HG02759 (cell line): Measurements from ENCODE around the gene LYSMD3.

Experiments
- ATAC-seq: cut with Tn5 transposase; IDR thresholded peaks from one replicate; pipeline ENCODE4 v1.9.1; 2021; ENCODE audit warnings: mild to moderate bottlenecking, moderate library complexity; ENCODE audit not compliant: unreplicated experiment

LYSMD3 gene

DNA sequence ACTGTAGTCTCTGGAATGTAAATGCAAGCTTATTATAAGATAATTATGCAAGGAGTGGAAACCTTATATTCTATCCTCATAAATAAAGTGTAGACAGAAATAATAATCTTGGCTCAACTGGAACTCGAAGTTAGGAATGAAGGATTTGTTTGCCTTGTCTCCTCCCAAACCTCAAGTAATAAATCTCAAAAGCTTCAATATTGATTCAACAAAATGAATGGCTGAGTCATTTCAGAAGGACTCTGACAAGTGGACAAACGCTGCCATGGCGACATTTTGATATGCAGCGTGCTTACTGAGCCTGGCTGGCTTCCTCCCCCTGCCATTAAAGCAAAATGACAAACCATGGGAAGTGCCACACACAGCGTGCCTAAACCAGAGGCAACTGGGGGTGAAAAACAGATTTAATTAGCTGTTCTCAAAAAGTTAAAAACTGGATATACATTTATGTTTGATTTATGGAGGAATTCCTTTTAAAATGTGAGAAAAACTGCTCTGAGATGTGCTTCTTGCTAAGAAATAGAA lies 18.7 kb upstream of the LYSMD3 start:
- ATAC-seq = no peak

DNA sequence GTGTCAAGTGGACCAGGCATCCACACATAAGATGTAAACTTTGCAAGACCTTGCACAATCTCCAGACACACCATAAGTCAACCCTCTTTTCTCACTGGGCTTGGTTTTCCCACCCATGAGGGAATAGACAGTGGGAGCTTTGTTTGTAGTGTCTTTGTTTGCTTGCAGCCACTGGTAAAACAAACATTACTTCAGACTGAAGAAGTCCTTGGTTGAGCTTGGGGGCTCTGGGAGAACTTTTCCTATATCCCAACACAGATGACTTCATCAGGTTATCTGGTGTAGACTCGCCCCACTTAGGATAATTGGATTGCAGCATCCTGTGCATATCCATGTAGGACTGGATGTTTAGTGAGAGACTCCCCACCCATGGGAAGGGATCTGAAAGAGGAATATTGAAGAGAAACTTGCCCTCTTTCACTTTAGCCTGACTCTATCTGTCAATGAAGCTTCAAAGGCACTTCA lies 17.7 kb upstream of the LYSMD3 start:
- no peak for ATAC-seq

DNA sequence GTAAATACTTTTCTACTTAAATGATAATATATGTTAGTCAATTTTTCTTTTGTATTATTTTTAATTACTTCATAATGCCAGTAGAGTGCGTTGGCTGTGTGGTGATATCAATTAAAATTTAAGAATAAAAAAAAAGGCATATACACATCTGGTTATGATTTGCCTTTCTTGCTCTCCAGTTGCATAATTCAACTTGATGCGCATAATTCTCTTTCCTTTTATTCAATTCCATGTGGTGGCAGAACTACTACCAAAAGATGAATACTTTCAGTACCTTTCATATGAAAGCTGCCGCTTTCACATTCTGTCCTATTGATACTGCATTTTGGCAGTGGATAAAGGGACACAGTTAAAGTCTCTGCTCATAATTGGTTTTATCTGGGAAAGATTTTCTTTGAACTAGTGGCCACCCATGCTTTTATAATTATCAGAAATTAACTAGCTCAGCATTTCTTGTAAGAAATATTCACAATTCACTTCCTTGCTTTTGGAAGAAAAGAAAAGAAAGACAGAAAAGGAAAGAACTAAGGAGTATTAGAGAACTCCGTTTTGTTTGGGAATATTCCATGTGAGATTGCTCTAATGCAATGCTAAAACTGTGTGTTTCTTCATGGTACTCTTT lies 16.9 kb upstream of the LYSMD3 start:
- ATAC-seq = no peak

DNA sequence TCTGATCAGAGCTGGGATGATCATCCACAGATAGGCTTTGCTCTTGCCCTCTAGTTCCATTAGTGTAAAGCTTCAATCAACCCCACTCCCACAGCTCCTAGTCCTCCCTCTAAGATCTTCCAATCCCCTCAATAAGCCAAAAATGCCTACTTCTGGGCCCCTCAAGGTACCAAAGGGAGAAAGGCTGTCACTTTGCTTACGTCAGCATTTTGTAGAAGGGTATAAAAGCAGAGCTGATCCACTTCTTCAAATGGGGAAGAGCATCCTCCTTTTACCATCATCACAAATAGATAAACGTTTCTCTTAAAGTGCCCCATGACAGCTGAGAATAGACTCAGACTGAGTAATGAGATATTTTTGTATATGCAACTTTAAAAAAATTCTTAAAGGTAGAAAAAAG lies 16.1 kb upstream of the LYSMD3 start:
- no peak for ATAC-seq

DNA sequence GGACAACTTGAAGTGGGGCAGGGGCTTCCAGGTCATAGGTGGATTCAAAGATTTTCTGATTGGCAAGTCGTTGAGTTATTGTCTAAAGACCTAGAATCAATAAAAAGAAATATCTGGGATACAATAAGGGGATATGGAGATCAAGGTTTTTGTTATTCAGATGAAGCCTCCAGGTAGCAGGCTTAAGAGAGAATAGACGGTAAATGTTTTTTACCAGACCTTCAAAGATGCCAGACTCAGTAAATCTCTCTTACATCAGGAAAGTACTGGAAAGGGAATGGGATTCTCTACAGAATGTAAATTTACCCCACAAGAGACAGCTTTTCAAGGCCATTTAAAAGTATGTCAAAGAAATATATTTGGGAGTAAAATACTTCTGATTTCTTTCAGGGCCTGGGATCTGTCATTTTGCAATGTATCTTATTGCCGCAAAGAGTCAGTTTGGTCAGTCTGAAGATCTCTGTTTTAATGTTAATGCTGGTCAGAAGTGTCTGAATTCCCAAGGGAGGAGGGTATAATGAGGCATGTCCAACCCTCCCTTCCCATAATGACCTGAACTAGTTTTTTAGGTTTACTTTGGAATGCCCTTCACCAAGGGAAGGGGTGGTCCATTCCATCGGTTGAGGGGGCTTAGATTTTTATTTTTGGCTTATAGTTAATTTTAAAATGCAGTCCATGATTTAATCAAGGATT lies 13.6 kb upstream of the LYSMD3 start:
- ATAC-seq = no peak

DNA sequence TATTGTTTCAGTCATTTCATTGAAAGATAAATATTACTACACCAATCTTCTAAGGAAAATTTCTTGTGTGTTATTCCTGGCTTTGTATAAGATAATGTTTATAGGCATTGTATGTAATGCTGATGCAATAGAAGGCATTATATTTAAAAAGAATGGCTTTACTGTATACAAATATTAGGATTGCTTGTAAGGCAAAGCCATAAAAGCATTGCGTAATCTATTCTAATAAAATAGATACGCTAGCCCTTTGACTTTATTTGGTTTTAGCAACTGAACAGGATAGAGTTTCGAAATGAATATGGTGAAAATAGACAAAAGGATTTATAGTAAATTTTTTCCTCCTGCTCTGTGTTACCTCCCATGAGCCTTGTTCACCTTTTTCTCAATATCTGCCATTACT lies 5.5 kb upstream of the LYSMD3 start:
- no peak for ATAC-seq

DNA sequence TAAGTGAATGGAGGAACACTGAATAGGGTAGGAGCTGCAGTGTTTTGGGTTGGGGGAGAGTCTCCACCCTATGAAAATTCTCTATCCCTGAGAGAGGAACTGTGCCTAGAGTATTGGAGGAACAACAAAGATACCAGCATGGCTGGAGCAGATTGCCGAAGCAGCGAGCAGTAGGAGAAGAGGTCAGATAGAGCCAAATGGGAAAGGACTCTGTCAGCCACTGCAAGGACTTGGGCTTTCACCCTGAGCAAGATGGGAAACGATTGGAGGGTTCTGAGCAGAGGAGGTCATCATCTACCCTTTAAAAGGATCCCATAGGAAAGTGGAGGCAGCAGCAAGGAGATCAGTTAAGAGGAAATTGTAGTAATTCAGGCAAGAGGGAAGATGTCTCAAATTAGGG lies 4.4 kb upstream of the LYSMD3 start:
- no peak for ATAC-seq

DNA sequence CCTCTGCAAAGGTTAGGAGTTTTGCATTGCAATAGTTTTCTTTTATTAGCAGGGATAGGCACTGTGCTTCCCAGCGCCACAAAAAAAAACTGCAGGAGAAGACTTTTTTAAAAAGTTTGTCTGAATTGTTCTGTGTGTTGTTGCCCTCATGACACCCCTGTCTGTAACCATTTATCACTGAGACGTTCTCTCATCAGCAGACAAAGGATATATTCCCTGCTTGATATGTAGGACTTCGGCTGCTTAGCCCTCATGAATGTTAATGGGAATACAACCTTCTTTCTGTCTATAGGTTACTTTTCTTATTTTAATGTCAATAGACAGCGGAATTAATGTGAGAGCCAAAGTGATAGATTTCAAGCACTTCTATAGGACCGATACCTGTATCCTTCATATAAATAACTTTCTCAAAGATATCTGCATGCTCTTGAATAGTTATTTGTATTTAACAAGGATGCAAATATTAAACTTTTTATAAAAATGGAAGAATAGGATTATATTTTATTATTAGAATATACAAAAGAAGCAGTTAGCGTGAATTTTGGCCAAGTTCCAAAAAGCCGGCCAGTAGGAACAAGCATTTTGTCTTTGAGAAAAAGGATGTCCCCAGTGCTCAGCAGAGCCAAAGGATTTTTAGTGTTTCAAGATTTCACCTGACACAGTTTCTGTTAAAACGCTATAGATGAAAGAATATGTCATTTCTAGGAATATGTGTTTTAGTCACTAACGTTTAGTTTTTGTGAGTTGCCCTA lies 1.5 kb upstream of the LYSMD3 start:
- ATAC-seq = no peak

DNA sequence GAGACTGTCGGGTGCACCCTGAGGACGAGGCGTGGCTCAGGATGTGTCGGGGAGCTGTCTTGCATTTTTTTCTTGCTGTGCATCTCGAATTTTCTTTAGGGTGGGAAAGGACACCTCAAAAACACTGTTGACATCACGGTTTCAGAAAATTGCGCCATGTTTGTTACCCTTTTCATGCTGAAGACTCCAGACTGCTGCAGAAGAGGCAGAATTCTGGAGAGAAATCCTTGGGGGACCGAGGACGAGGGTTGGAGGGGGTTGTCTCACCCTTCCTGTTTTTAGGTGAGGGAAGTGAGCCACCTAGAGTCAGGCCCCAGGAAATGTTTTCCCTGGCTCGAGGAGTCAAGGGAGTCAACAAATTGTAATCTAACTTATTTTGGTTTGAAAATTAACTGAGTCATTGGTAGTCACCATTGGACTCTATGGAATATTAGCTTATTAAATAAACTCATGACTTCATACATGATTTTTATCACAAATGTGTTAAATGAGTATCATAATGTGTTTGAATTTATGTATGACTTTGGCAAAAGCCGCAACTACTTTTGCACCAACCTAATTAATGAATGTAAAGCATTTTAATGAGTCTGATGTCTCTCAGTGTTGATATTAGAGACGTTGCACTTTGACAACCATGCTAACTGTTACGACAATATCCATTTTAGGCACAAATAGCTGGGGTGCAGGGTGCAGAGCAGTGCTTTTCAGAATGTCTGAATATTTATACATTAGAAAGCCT lies 724 bp upstream of the LYSMD3 start:
- ATAC-seq = peak; percentile 50

DNA sequence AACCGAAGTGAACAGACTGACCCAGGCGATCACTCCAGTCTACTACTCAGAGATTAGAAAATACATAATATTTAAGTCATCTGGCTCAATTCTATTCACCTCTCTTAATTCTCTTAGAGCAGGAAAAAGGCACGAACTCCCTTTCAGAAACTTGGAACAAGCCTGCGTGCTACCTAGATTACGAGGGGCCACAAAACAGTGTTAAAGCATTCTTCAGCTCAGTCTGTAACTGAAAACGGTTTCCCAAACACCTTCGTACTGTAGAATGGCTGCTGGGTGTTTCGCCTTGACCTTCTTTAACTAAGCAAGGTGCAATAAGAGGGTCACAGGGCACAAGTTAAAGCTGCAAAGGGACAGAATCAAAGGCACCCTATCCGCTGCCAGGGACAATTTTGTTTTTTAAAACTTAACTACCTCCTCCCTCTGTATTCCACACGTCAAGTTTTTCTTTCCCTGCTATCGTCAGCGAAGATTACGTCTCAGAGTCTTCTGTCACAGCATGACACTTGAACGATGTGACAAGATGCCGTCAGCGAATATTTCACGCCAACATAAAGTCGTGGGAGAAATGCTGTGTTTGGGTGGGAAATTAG lies 687 bp downstream of the LYSMD3 start:
- peak; percentile 2 for ATAC-seq

DNA sequence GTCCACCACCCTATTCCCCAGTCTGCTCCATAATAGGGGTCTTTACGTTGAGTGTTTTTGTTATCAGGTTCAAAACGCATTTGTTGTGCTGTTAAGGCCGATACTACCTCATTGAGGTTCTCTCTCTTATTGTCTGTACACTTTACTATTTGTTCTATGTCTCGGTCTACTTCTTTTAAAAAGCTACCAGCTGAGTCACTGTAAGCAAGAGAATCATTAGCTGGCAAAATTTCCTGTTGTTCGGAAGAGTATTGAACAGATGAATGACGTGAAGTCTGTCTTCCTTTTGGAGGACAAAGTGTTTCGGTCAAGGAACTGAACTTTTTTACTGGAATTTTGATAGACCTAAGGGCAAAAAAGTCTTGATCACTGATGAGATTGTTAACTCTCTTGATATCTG lies 10.3 kb downstream of the LYSMD3 start:
- no peak for ATAC-seq

DNA sequence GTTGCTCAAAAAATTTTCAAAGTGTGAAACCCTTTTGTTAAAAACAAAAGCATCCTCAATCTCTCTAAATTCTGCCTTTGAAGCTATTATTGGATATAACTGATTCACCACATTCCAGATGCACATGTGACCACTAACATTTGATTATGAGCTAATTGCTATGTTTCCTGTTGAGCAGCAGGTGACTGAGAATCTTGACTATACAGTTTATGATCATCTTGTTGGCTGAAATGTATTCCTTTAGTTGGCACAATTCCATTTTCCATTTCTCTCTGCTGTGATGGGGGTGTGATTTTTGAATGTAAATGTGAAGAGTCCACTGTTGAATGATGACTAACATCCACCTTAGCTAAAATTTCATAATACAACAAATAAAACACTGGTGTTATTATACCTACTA lies 10.7 kb downstream of the LYSMD3 start:
- no peak for ATAC-seq

DNA sequence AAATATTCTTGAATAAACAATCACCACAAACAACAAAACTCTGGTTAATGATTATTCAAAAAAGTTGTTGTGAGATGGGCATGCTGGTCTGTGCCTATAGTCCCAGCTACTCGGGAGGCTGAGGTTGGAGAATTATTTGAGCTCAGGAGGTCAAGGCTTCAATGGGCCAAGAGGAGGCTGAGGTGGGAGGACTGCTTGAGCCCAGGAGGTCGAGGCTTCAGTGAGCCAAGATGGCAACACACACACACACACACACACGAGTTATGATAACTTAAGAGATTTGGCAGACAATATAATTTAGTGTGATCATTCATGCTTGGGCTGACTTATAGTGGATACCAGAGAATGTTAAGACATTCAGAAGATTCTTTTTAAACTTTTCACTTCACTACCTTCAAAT lies 14.9 kb downstream of the LYSMD3 start:
- no peak for ATAC-seq

DNA sequence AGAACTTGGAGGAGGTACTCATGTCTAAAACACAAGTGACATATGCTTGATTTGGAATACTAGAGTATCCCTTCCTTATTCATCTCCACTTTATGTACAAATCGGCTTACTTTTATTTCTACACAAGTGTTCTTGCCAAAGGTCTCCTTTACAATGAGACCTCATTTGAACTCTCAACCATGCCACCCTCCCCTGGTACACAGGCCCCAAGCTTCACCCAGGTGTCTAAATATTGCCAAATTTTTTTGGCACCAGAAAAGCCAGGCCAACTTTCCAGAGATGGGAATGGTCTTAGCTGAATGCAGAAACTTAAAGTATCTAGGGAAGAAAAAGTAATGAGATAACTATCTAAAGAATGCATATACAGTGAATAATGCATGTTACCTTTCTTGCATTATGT lies 18.9 kb downstream of the LYSMD3 start:
- ATAC-seq = no peak

DNA sequence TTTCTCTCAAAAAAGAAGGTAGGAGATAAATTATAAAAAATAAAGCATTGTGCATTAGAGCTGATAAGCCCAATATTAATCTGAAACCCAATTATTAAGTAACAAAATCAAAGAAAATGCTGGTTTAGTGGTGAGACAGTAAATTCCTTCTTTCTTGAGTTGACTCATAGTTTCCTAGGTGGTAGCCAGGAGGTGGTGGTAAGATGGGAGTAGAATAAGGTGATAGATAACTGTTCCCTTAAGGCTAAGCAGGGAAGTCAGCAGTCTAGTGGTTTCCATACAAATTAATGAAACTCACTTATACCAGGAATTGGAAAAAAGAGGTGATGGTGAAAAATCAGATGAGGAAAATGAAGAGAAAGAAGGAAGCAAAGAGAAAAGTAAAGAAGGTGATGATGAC lies 23.2 kb downstream of the LYSMD3 start:
- ATAC-seq = no peak

DNA sequence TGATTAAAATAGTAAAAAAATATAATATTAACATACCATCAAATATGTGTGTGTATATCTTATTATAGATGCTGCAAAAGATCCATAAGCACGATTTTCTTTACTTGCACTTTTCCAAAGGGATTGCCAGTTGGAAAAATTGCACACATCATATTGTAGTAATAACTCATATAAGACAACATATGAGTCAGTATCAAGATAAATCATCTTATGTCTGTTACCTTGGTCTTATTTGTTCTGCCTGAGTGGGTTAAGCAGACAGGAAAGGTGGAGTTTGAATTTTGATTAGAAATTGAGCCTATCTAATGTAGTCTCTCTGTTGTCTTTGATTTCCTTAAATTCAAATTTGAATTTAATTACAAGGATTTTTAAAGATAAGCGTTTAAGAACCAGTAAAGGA lies 24.6 kb downstream of the LYSMD3 start:
- ATAC-seq = no peak

DNA sequence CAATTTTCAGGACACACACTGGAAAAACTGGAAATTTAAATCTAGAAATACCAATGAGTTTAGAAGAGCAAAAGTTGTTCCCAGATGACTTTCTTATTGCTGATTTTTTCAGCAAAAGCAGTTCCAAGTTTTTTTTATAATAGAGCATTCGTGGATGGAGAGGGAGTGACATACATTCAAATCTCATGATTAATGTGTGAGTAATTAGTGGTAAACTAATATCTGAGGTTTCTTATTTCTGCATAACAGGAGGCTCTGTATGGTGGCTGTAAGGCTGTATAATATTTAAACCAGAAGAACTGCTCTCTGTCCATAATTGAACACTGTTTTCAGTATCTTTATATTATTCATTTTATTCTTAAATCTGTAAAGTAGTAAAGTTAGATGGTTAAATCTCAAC lies 25.8 kb downstream of the LYSMD3 start:
- no peak for ATAC-seq

DNA sequence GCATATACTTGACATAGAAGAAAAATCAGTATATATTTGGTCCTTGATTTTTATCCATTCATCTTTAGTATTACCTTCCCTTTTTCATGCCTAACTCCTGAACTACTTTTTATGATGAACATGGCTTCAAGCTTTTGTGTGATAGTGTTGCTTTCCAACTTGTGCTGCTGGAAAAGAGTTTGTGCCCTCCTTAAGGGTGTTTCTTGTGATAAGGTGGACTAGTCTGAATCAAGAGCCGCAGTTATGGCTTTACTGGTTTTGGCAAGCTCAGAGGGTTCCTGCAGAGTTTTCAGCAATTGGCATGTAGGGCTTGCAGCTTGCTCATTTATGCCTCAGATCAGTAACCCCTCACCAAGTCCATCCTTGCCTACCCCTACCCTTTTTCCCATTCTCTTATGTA lies 34.2 kb downstream of the LYSMD3 start:
- no peak for ATAC-seq

DNA sequence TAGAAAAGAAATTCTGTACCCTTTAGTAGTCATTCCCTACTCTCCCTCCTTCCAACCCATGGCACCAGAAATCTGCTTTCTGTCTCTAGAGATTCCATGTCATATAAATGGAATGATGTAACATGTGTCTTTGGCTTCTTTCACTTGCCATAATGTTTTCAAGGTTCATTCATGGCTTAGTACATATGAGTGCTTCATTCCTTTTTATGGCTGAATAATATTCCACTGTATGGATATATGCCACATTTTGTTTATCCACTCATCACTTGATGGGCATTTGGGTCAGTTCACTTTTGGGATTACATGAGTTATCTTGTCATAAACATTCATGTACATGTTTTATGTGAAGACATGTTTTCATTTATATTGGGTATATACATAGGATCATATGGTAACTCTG lies 35.3 kb downstream of the LYSMD3 start:
- no peak for ATAC-seq

DNA sequence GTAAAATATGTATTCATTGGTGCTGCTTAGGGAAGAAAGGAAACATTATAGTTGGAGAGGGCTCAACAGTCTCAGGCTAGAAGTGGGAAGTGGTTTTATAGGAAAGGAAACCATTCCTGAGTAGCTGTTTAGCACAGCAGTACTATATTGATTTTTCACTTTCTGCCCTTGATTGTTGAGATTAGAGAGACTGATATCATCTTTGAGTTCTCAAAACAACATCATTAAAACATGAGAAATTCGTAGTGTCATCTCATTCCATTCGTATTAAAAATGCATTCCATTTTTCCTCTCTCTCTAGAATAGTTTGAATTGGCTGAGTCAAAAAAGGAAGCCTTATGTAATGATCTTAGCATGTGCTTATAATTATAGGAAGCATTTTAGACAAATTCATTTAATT lies 40.6 kb downstream of the LYSMD3 start:
- no peak for ATAC-seq

DNA sequence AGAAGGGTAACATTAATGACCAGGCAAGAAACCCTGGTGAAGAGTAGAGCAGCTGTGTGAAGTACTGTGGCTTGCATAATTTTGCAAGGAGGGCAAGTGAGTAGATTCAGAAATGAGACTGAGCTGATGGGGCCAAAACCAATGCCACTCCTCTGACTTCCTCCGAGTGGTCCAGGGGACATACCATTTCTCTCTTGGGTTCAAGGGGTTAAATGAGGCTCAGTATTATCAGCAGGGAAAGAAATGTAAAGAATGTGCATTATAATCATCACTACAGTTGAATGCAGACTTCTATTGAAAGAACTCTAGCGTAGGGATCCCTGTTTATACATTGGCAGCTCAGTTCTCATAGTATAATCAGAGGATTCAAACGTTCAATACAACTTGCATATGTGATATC lies 44.8 kb downstream of the LYSMD3 start:
- no peak for ATAC-seq
